SK-N-SH (cell line): ENCODE results near the gene SPATA6. TPM values are rescaled to one million over a fixed set of nuclear protein-coding genes. Genes with fewer than 3 reads are reported as not detected.

Experiments
- CTCF ChIA-PET: fragments of 300-600, 350-600 bp; formaldehyde crosslinking; extraction: SDS; loops from one replicate; lab custom pipeline; 2021; lab: Yijun Ruan, JAX
- POLR2A ChIA-PET: fragments of 350-600 bp; sonication (Branson Sonifier 250); formaldehyde crosslinking; extraction: SDS; loops from one replicate; lab custom pipeline; 2020; ENCODE audit warnings: antibody characterized with exemption, inconsistent platforms; lab: Yijun Ruan, JAX
- DNase-seq: peaks from one replicate; pipeline ENCODE4 v3.0.0; 2012
- H2AFZ ChIP-seq: fragments of 200-600 bp; sonication (generic); 2 replicates; pipeline ENCODE4 v1.8.1; 2016; ENCODE audit warnings: antibody characterized with exemption, mild to moderate bottlenecking, low read depth
- H3F3A ChIP-seq: fragments of 200-600 bp; sonication (generic); replicated peaks from 2 replicates; pipeline ENCODE3; 2016; ENCODE audit warnings: antibody characterized with exemption, mild to moderate bottlenecking; ENCODE audit not compliant: insufficient read depth
- H3K27ac ChIP-seq, 2 experiments: fragments of 200-500 bp in 1 of 2; fragments of 200-600 bp in 1 of 2; sonication (Bioruptor generic) in 1 of 2; sonication (generic), shearing (Covaris generic) in 1 of 2; 2 replicates each; pipeline versions ENCODE4 v1.5.1 to v1.6.1; 2014 to 2016; ENCODE audit warnings: low read depth in 2 of 2, inconsistent platforms in 1 of 2, low read length in 1 of 2, mild to moderate bottlenecking in 1 of 2, mixed read lengths in 1 of 2
- H3K27me3 ChIP-seq: fragments of 200-600 bp; sonication (generic), shearing (Covaris generic); 2 replicates; pipeline ENCODE4 v1.6.1; 2016; ENCODE audit warnings: mixed run types; ENCODE audit not compliant: insufficient read depth
- H3K36me3 ChIP-seq, 2 experiments: fragments of 200-500 bp in 1 of 2; fragments of 200-600 bp in 1 of 2; sonication (Bioruptor generic) in 1 of 2; sonication (generic) in 1 of 2; replicated peaks in 1 of 2; 2 replicates each; pipeline versions ENCODE3 to v1.5.1; 2014 to 2016; ENCODE audit warnings: low read length in 1 of 2, mild to moderate bottlenecking in 1 of 2; ENCODE audit not compliant: insufficient read depth in 2 of 2, control insufficient read depth in 1 of 2
- H3K4me1 ChIP-seq, 2 experiments: fragments of 200-500 bp in 1 of 2; fragments of 200-600 bp in 1 of 2; sonication (Bioruptor generic) in 1 of 2; sonication (generic), shearing (Covaris generic) in 1 of 2; 2 replicates each; pipeline versions ENCODE4 v1.5.1 to v1.6.1; 2014 to 2016; ENCODE audit warnings: low read depth in 1 of 2, low read length in 1 of 2, mixed run types in 1 of 2; ENCODE audit not compliant: insufficient read depth in 2 of 2, control insufficient read depth in 1 of 2
- H3K4me2 ChIP-seq: fragments of 200-600 bp; sonication (generic), shearing (Covaris generic); 2 replicates; pipeline ENCODE4 v1.6.1; 2017; ENCODE audit warnings: mixed run types
- H3K4me3 ChIP-seq, 2 experiments: fragments of 200-500 bp in 1 of 2; fragments of 200-600 bp in 1 of 2; sonication (Bioruptor generic) in 1 of 2; sonication (generic), shearing (Covaris generic) in 1 of 2; 2 replicates each; pipeline versions ENCODE4 v1.5.1 to v1.8.1; 2014 to 2016; ENCODE audit warnings: low read depth in 2 of 2, inconsistent platforms in 1 of 2, low read length in 1 of 2, mild to moderate bottlenecking in 1 of 2, mixed read lengths in 1 of 2, moderate library complexity in 1 of 2
- H3K79me2 ChIP-seq: fragments of 200-600 bp; sonication (generic); 2 replicates; pipeline ENCODE4 v1.8.1; 2017; ENCODE audit warnings: mild to moderate bottlenecking; ENCODE audit not compliant: insufficient read depth
- H3K9ac ChIP-seq: fragments of 200-600 bp; sonication (generic); 2 replicates; pipeline ENCODE4 v1.6.1; 2017; ENCODE audit warnings: mixed run types
- H3K9me2 ChIP-seq: fragments of 200-600 bp; sonication (generic); 2 replicates; pipeline ENCODE4 v1.6.1; 2017; ENCODE audit warnings: mixed run types
- H3K9me3 ChIP-seq: fragments of 200-600 bp; sonication (generic); 2 replicates; pipeline ENCODE4 v1.6.1; 2017; ENCODE audit warnings: mixed run types, mild to moderate bottlenecking, moderate library complexity
- H4K20me1 ChIP-seq: fragments of 200-600 bp; sonication (generic); 2 replicates; pipeline ENCODE4 v1.6.1; 2017; ENCODE audit warnings: mild to moderate bottlenecking, mixed run types; ENCODE audit not compliant: insufficient read depth
- CHD2 ChIP-seq: fragments of 150-350 bp; IDR thresholded peaks from 2 replicates; pipeline ENCODE4 v1.6.1; 2018; ENCODE audit warnings: low read length; ENCODE audit not compliant: partially characterized antibody
- ELF1 ChIP-seq: IDR thresholded peaks from 2 replicates; pipeline ENCODE4 v1.4.0; 2012
- EP300 ChIP-seq, 2 experiments: IDR thresholded peaks; 2 replicates each; pipeline versions ENCODE4 v1.4.0 to v1.6.1; 2012; ENCODE audit warnings: borderline replicate concordance in 1 of 2, low read depth in 1 of 2, low read length in 1 of 2
- FOSL2 ChIP-seq: IDR thresholded peaks from 2 replicates; pipeline ENCODE4 v1.4.0; 2012; ENCODE audit warnings: low read depth, mild to moderate bottlenecking, moderate library complexity, borderline replicate concordance
- FOXM1 ChIP-seq: IDR thresholded peaks from 2 replicates; pipeline ENCODE4 v1.4.0; 2012; ENCODE audit warnings: low read depth, mild to moderate bottlenecking
- GATA2 ChIP-seq: sonication (generic); formaldehyde crosslinking; IDR thresholded peaks from 2 replicates; pipeline ENCODE4 v1.5.0; 2020; ENCODE audit warnings: mild to moderate bottlenecking, missing genetic modification reagents
- MXI1 ChIP-seq: IDR thresholded peaks from 2 replicates; pipeline ENCODE4 v1.6.1; 2012; ENCODE audit warnings: mild to moderate bottlenecking, low read depth, low read length, improper control_type of control experiment
- RCOR1 ChIP-seq: fragments of 150-350 bp; IDR thresholded peaks from 2 replicates; pipeline ENCODE4 v1.6.1; 2017; ENCODE audit warnings: antibody characterized with exemption, low read length
- RXRA ChIP-seq: IDR thresholded peaks from 2 replicates; pipeline ENCODE4 v1.4.0; 2012; ENCODE audit warnings: low read depth, mild to moderate bottlenecking, borderline replicate concordance
- SIN3A ChIP-seq: IDR thresholded peaks from 2 replicates; pipeline ENCODE4 v1.6.1; 2012; ENCODE audit warnings: low read depth, mild to moderate bottlenecking, low read length, moderate library complexity, borderline replicate concordance
- TCF12 ChIP-seq: IDR thresholded peaks from 2 replicates; pipeline ENCODE4 v1.4.0; 2012
- WGBS: methylation state at CpG from one replicate; pipeline ENCODE4 v1.1.6; 2017; ENCODE audit warnings: low lambda C conversion rate; 5-methylcytosine and 5-hydroxymethylcytosine counted together
- polyA plus RNA-seq, 3 experiments: library from polyadenylated mRNA; depleted of rRNA; stranded (reverse); fragments of >200 nt; gene quantifications; 2 replicates each; pipeline ENCODE4 v1.2.3, GENCODE V29; 2012
- TF ChIP-seq, protein P1 (sequence below): fragments of 200-600 bp; sonication (generic); IDR thresholded peaks from 2 replicates; pipeline ENCODE4 v1.6.1; 2017; ENCODE audit warnings: antibody characterized with exemption, mild to moderate bottlenecking, moderate library complexity
- TF ChIP-seq, protein P2 (sequence below): IDR thresholded peaks from 2 replicates; pipeline ENCODE4 v1.4.0; 2012; ENCODE audit warnings: low read depth, borderline replicate concordance
- TF ChIP-seq, protein P3 (sequence below): IDR thresholded peaks from 2 replicates; pipeline ENCODE4; 2012
- TF ChIP-seq, protein P4 (sequence below): fragments of 150-350 bp; IDR thresholded peaks from 2 replicates; pipeline ENCODE4 v1.6.1; 2017; ENCODE audit warnings: antibody characterized with exemption, low read length, low read depth, borderline replicate concordance
- TF ChIP-seq, protein P5 (sequence below): IDR thresholded peaks from 2 replicates; pipeline ENCODE4 v1.6.1; 2012; ENCODE audit warnings: mild to moderate bottlenecking, low read depth, low read length, moderate library complexity

The SPATA6 gene
- polyA plus RNA-seq, 1 of the 3 experiments (the other 2 are of a cell fraction) = 2.4 TPM

DNA sequence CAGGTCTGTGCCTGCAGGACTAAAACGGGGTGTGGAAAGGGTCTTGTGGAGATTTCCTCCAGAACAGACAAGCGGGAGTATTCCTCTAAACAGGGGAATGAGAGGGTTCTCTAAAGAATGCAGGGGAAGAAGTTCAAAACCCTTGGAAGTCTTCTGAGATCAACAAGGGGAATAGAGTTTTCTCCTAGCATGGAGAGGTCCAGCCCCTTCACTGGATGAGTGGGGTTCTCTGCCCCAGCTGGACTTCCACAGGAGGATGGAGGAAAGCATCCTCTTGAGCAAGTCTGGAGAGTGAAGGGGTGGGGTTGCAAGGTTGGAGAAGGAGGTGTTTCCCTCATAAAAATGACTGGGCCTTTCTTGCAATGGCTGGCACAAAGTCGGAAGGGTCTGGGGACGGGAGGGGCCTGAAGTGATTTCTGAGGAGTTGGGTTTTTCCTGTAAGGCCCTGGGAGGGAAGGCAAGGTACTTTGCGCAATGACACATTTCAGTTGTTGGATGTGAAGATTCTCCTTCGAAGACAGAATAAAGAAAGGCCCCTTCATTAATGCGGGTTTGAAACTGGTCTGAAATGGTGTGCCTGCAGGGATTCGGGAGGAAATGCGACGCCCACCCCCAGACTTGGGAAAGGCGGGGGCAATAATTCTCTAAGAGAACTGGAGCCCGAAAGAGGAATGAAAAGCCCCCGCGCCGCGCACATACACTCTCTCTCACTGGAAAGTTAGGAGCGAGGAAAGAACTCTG lies 884 bp downstream of the SPATA6 start:
- H3K27me3 ChIP-seq = no peaks in the 10 kb centered on the region
- peaks cover 2 to 3% of the 10 kb centered on the region in 2 experiments for H3K36me3 ChIP-seq
- TF ChIP-seq SIN3A = no peak
- no peak for TF ChIP-seq ELF1
- TF ChIP-seq TCF12 = no peak
- no peak for TF ChIP-seq FOXM1
- TF ChIP-seq, protein P1, sequence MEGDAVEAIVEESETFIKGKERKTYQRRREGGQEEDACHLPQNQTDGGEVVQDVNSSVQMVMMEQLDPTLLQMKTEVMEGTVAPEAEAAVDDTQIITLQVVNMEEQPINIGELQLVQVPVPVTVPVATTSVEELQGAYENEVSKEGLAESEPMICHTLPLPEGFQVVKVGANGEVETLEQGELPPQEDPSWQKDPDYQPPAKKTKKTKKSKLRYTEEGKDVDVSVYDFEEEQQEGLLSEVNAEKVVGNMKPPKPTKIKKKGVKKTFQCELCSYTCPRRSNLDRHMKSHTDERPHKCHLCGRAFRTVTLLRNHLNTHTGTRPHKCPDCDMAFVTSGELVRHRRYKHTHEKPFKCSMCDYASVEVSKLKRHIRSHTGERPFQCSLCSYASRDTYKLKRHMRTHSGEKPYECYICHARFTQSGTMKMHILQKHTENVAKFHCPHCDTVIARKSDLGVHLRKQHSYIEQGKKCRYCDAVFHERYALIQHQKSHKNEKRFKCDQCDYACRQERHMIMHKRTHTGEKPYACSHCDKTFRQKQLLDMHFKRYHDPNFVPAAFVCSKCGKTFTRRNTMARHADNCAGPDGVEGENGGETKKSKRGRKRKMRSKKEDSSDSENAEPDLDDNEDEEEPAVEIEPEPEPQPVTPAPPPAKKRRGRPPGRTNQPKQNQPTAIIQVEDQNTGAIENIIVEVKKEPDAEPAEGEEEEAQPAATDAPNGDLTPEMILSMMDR = no peak
- TF ChIP-seq, protein P2, sequence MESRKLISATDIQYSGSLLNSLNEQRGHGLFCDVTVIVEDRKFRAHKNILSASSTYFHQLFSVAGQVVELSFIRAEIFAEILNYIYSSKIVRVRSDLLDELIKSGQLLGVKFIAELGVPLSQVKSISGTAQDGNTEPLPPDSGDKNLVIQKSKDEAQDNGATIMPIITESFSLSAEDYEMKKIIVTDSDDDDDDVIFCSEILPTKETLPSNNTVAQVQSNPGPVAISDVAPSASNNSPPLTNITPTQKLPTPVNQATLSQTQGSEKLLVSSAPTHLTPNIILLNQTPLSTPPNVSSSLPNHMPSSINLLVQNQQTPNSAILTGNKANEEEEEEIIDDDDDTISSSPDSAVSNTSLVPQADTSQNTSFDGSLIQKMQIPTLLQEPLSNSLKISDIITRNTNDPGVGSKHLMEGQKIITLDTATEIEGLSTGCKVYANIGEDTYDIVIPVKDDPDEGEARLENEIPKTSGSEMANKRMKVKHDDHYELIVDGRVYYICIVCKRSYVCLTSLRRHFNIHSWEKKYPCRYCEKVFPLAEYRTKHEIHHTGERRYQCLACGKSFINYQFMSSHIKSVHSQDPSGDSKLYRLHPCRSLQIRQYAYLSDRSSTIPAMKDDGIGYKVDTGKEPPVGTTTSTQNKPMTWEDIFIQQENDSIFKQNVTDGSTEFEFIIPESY = no peak
- TF ChIP-seq RCOR1 = no peak
- no peak for TF ChIP-seq GATA2 (CRISPR knock-in tag)
- TF ChIP-seq EP300 (IDR thresholded peaks at IDR 0.05; ENCODE audit: borderline replicate concordance in 1 of 2, low read depth in 1 of 2, low read length in 1 of 2) = no peak
- no peak for TF ChIP-seq CHD2
- TF ChIP-seq, all 33 proteins: peak for 0
- H3K9me3 ChIP-seq = no peaks in the 10 kb centered on the region
- H3K4me1 ChIP-seq = peaks cover 14 to 25% of the 10 kb centered on the region in 2 experiments
- H3F3A ChIP-seq = no peaks in the 10 kb centered on the region
- H4K20me1 ChIP-seq = no peaks in the 10 kb centered on the region
- peak overlapping the region; percentile 77 to 82 for H3K27ac ChIP-seq
- ChIA-PET POLR2A (no interaction called here), CTCF (interaction anchor here (1.1 to 2.3 kb wide), 5 partner anchors 8 to 360 kb away, joined by 3 to 22 read pairs (median 4); no protein-coding TSS in a partner anchor)
- no peak for DNase-seq
- peaks cover 8% of the 10 kb centered on the region; the same call in 1 of the 2 replicates for H3K79me2 ChIP-seq
- peak overlapping the region; percentile 99 for H2AFZ ChIP-seq
- H3K9me2 ChIP-seq = no peaks in the 10 kb centered on the region
- H3K9ac ChIP-seq = peak overlapping the region; percentile 77
- peak overlapping the region; percentile 88 for H3K4me2 ChIP-seq
- H3K4me3 ChIP-seq = peak overlapping the region; percentile 78 to 90
- WGBS = 29% methylated on average over 17 of the region's 17 CpGs

DNA sequence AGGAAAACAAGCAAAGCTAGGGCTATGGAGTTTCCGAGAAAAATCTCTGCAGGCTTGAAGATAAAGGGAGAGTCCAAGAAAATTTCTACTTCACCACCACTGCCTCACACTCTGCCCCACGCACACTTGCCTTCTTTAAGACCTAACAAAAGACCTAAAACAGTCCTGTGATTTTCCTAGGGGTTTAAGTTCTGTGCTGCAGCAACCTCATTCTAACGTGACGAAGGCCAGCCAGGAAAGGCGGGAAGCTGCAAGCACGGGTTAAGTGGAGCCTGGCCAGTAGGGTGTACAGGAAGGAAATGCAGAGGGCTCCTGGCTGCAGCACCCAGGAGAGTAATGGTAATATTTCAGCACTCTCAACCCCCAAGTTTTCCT lies 1.5 kb downstream of the SPATA6 start:
- Histone ChIP-seq H2AFZ (peak overlapping the region; percentile 99; the same call in 1 of the 2 replicates), H3F3A (no peaks in the 10 kb centered on the region), H3K9ac (no peak overlapping the region), H3K27me3 (no peaks in the 10 kb centered on the region), H3K36me3 (peaks cover 2 to 3% of the 10 kb centered on the region in 2 experiments), H4K20me1 (no peaks in the 10 kb centered on the region), H3K4me1 (peaks cover 14 to 25% of the 10 kb centered on the region in 2 experiments), H3K79me2 (peaks cover 8% of the 10 kb centered on the region; the same call in 1 of the 2 replicates)
- CTCF ChIA-PET = interaction anchor here (0.8 to 1.5 kb wide), 4 partner anchors 20 to 1039 kb away, joined by 3 to 7 read pairs (median 4); no protein-coding TSS in a partner anchor
- POLR2A ChIA-PET = no interaction called here
- 83% methylated on average over 6 of the region's 6 CpGs for WGBS
- TF ChIP-seq MXI1 (no peak), RXRA (no peak), SIN3A (no peak), TCF12 (no peak), FOSL2 (no peak)
- TF ChIP-seq, protein P3, sequence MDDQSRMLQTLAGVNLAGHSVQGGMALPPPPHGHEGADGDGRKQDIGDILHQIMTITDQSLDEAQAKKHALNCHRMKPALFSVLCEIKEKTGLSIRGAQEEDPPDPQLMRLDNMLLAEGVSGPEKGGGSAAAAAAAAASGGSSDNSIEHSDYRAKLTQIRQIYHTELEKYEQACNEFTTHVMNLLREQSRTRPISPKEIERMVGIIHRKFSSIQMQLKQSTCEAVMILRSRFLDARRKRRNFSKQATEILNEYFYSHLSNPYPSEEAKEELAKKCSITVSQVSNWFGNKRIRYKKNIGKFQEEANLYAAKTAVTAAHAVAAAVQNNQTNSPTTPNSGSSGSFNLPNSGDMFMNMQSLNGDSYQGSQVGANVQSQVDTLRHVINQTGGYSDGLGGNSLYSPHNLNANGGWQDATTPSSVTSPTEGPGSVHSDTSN = no peak
- TF ChIP-seq, protein P4, sequence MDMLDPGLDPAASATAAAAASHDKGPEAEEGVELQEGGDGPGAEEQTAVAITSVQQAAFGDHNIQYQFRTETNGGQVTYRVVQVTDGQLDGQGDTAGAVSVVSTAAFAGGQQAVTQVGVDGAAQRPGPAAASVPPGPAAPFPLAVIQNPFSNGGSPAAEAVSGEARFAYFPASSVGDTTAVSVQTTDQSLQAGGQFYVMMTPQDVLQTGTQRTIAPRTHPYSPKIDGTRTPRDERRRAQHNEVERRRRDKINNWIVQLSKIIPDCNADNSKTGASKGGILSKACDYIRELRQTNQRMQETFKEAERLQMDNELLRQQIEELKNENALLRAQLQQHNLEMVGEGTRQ = no peak
- TF ChIP-seq, protein P5, sequence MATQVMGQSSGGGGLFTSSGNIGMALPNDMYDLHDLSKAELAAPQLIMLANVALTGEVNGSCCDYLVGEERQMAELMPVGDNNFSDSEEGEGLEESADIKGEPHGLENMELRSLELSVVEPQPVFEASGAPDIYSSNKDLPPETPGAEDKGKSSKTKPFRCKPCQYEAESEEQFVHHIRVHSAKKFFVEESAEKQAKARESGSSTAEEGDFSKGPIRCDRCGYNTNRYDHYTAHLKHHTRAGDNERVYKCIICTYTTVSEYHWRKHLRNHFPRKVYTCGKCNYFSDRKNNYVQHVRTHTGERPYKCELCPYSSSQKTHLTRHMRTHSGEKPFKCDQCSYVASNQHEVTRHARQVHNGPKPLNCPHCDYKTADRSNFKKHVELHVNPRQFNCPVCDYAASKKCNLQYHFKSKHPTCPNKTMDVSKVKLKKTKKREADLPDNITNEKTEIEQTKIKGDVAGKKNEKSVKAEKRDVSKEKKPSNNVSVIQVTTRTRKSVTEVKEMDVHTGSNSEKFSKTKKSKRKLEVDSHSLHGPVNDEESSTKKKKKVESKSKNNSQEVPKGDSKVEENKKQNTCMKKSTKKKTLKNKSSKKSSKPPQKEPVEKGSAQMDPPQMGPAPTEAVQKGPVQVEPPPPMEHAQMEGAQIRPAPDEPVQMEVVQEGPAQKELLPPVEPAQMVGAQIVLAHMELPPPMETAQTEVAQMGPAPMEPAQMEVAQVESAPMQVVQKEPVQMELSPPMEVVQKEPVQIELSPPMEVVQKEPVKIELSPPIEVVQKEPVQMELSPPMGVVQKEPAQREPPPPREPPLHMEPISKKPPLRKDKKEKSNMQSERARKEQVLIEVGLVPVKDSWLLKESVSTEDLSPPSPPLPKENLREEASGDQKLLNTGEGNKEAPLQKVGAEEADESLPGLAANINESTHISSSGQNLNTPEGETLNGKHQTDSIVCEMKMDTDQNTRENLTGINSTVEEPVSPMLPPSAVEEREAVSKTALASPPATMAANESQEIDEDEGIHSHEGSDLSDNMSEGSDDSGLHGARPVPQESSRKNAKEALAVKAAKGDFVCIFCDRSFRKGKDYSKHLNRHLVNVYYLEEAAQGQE = no peak
- TF ChIP-seq, all 33 proteins: peak for 0
- Histone ChIP-seq H3K9me3 (no peaks in the 10 kb centered on the region), H3K9me2 (no peaks in the 10 kb centered on the region), H3K27ac (peak overlapping the region in 1 of 2 experiments; percentile 23; a peak in 1 of 4 replicates), H3K4me2 (peak overlapping the region; percentile 88), H3K4me3 (peak overlapping the region in 1 of 2 experiments; percentile 90; a peak in 1 of 4 replicates)
- no peak for DNase-seq
